Stomach smooth muscle (tissue), 2 donors: ENCODE results near the gene PPP1R12B.
"Not testable (repeated sequence)": the region's sequence is repeated elsewhere in the genome, so short reads cannot be mapped to it uniquely, and the experiment has no call there.

Experiments used
- H3K27ac ChIP-seq: one replicate; pipeline ENCODE4 v1.7.0; 2013; ENCODE audit warnings: mild to moderate bottlenecking, low read length, inconsistent platforms
- H3K27me3 ChIP-seq, 2 donors: one replicate each; pipeline ENCODE4 v1.7.0; 2013; ENCODE audit warnings: low read length in 2 of 2; ENCODE audit not compliant: insufficient read depth in 2 of 2, control insufficient read depth in 1 of 2
- H3K36me3 ChIP-seq, 2 donors: one replicate each; pipeline ENCODE4 v1.7.0; 2013; ENCODE audit warnings: low read length in 2 of 2; ENCODE audit not compliant: control insufficient read depth in 2 of 2, insufficient read depth in 2 of 2
- H3K4me1 ChIP-seq: one replicate; pipeline ENCODE4 v1.7.0; 2013; ENCODE audit warnings: low read length; ENCODE audit not compliant: control insufficient read depth, insufficient read depth
- H3K4me3 ChIP-seq, 2 donors: one replicate each; pipeline ENCODE4 v1.7.0; 2013; ENCODE audit warnings: low read length in 2 of 2
- H3K9ac ChIP-seq, 2 donors: one replicate each; pipeline ENCODE4 v1.7.0; 2013; ENCODE audit warnings: low read length in 2 of 2, mild to moderate bottlenecking in 1 of 2
- H3K9me3 ChIP-seq, 2 donors: one replicate each; pipeline ENCODE4 v1.7.0; 2013; ENCODE audit warnings: low read length in 2 of 2; ENCODE audit not compliant: control insufficient read depth in 2 of 2
- donor health status: healthy.
- donor health status: Pancreatic carcinoma.

Gene PPP1R12B

DNA sequence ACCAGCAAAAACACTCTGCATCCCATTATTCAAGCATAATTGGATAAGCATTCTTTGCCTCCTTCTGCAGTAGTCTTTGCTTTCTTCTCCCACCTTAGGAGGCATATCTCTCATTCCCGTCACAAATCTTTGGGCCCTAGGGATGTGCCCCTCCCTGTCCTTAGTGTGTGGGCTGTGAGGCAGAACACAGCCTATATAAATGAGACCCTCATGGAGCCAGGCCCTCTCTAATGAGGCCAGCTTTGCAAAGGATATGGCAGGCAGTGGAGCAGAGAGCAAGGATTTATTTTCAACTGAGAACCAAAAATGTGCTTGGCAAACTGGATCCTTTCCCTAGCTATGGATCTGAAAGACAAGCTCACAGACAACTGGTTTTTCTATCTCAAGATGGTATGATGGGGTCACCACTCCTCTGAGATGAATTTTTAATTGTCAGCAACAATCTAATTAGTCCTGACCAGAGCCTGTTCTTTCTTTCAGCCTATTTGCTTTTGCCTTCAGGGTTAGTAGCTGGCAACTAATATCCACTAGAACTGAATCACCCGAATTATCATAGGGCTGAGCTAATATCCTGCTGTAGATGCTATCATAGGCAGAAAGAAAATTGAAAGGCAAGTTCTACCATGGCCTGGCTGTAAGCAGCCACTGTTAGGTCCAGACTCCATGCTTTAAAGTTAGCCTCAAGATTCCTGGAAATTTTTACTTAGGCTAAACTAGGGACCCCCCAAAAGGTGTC lies 227.6 kb downstream of the PPP1R12B start:
- H3K4me1 ChIP-seq, result peaks cover 73% of the 10 kb centered on the region
- H3K27me3 ChIP-seq, result no peaks in the 10 kb centered on the region
- no peaks in the 10 kb centered on the region for H3K9me3 ChIP-seq
- peaks cover 31 to 38% of the 10 kb centered on the region in 2 donors for H3K36me3 ChIP-seq
- H3K9ac ChIP-seq, result no peak overlapping the region
- H3K27ac ChIP-seq, result peak overlapping the region; percentile 85
- no peak overlapping the region for H3K4me3 ChIP-seq

DNA sequence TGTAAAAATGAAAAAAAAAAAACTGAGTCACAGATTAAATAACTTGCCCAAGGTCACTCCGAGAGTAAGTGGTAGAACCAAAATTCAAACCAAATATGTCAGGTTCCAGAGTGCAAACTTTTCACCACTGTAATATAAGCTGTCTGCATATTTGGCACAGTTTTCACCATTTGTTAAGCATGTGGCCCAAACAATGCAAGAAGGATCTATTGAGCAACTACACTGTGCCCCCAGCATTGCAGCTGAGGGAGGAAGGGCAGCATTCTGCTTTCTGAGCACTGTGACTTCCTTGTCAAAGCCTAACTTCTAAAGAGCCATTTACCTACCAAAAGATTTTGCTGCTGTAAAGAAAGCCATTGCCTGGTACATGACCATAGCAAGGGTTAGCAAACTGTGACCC lies 228.3 kb downstream of the PPP1R12B start:
- H3K27ac ChIP-seq, result peak overlapping the region; percentile 85
- no peak overlapping the region for H3K9ac ChIP-seq
- peaks cover 39 to 45% of the 10 kb centered on the region in 2 donors for H3K36me3 ChIP-seq
- no peaks in the 10 kb centered on the region for H3K9me3 ChIP-seq
- peaks cover 73% of the 10 kb centered on the region for H3K4me1 ChIP-seq
- no peak overlapping the region for H3K4me3 ChIP-seq
- H3K27me3 ChIP-seq, result no peaks in the 10 kb centered on the region

DNA sequence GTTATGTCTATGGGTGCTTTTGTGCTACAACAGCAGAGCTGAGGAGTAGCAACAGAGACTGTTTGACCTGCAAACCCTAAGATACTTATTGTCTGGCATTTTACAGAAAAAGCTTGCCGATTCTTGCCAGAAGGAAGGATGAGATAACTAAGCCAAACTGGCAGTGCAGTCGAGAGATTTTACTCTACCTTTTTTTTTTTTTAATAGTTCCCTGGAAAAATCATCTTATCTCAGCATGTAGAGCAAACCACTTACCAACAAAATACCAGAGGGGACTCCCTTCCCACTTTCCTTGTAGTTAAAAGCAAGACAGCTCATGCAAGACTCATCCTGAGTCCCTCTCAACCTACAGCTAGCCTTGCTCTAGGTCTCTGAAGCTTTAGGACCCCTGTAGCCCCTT lies 228.9 kb downstream of the PPP1R12B start:
- Histone ChIP-seq H3K27ac (peak overlapping the region; percentile 85), H3K27me3 (no peaks in the 10 kb centered on the region), H3K9me3 (no peaks in the 10 kb centered on the region), H3K4me3 (no peak overlapping the region), H3K36me3 (peaks cover 40 to 43% of the 10 kb centered on the region in 2 donors), H3K9ac (peak overlapping the region in 1 of 2 donors; percentile 3), H3K4me1 (peaks cover 68% of the 10 kb centered on the region)

DNA sequence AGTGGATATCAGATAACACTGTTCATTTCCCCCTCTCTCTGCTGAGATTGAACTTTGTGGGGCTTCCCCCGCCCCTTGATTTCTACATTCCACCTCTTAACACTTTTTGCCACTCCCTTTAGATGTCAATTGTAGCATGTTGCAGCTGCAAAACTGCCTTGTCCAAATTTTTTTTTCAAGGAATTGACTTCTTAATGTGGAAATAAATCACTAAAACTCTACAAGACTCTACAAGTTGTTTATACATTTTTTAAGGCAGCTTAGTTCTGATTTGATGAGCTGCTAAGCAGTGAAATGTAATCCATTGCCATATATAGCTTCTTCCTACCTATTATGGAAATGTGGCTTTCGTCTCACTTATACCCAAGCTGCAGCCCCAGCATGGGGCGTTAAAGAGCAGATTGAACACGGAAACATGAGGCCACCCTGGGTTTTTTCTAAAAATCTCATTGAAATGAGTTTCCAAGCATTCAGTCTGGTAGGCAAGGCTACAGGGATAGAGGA lies 229.6 kb downstream of the PPP1R12B start:
- Histone ChIP-seq H3K36me3 (peaks cover 36 to 41% of the 10 kb centered on the region in 2 donors), H3K9ac (peak overlapping the region in 1 of 2 donors; percentile 23), H3K4me3 (peak overlapping the region; percentile 22 to 24), H3K9me3 (no peaks in the 10 kb centered on the region), H3K27ac (peak overlapping the region; percentile 85), H3K27me3 (no peaks in the 10 kb centered on the region), H3K4me1 (peaks cover 61% of the 10 kb centered on the region)

DNA sequence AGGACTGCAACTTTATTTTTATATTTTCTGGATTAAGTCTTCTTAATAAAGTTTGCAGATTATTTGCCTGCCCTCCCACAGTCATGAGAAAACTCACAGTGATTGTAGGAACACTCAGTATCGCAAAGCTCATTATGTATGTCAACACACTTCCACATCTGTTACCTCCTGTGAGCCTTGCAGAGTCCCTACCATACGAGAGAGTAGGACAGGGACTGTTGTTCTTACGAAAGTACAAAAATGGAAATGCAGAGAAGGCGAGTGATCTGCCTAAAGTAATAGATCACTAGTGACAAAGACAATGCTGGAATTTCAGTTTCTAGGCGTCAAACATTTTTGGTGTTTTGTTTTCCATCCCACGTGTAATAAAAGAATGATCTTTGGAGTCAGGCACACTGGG lies 230.1 kb downstream of the PPP1R12B start:
- H3K36me3 ChIP-seq, result peaks cover 38 to 41% of the 10 kb centered on the region in 2 donors
- no peaks in the 10 kb centered on the region for H3K9me3 ChIP-seq
- peak overlapping the region; percentile 85 for H3K27ac ChIP-seq
- H3K4me3 ChIP-seq, result peak overlapping the region in 1 of 2 donors; percentile 22
- peaks cover 62% of the 10 kb centered on the region for H3K4me1 ChIP-seq
- H3K27me3 ChIP-seq, result no peaks in the 10 kb centered on the region
- peak overlapping the region in 1 of 2 donors; percentile 23 for H3K9ac ChIP-seq

DNA sequence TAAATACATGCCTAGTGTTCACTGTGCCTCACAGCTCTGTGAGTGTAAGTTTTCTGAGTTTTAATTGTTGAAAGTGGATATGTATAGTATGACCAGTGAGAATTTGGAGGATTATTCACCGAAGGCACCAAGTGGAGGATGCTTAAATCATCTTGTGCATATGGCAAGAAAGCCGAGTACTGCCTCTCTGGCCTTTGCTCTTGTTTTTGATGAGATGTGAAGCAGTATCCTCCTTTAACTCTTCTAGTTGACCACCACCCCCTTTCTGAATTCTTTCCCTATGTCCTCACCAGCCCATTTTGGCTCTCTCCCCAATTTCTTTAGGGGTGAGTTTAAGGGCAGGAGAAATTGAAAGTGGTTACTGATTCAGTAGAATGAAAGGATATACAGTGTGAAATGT lies 231.3 kb downstream of the PPP1R12B start:
- H3K4me1 ChIP-seq, result peaks cover 65% of the 10 kb centered on the region
- H3K27ac ChIP-seq, result peak overlapping the region; percentile 85
- peak overlapping the region in 1 of 2 donors; percentile 22 for H3K4me3 ChIP-seq
- no peaks in the 10 kb centered on the region for H3K27me3 ChIP-seq
- H3K36me3 ChIP-seq, result peaks cover 46 to 48% of the 10 kb centered on the region in 2 donors
- H3K9me3 ChIP-seq, result no peaks in the 10 kb centered on the region
- H3K9ac ChIP-seq, result peak overlapping the region in 1 of 2 donors; percentile 46

DNA sequence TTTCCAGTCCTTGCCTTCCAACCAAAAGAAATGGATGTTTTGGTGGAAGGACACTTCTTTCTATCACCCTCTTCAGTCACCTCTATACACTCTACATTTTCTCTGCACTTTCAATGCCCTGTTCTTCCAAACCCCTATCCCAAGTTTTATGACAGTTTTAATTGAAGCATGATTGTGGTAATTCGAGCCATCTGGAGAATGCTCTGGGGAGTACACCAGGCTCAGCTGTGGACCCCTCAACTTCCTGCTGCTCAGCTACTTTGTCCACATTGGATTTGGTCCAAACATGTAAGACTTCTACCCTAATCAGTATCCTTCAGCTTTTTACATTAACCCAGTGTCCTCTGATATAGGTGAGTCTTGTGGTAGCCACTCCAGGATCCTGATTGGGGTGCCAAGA lies 232.1 kb downstream of the PPP1R12B start:
- Histone ChIP-seq H3K27ac (peak overlapping the region; percentile 85), H3K36me3 (peaks cover 38 to 44% of the 10 kb centered on the region in 2 donors), H3K27me3 (no peaks in the 10 kb centered on the region), H3K9me3 (no peaks in the 10 kb centered on the region), H3K9ac (peak overlapping the region in 1 of 2 donors; percentile 17), H3K4me1 (peaks cover 61% of the 10 kb centered on the region), H3K4me3 (no peak overlapping the region)

DNA sequence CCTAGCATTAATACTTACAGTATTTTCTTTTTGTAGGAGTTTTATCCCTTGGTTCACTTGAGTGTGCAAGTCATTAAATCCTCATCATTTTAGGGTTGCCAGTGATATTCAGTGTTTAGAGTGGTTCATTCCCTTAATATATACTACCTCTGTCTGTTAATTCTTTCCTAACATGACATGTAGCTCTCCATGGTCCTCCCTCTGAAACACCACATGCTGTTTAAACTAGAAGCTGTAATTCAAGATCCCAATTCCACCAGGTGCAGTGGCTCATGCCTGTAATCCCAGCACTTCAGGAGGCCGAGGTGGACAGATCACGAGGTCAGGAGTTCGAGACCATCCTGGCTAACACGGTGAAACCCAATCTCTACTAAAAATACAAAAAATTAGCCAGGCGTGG lies 233.9 kb downstream of the PPP1R12B start:
- Histone ChIP-seq H3K4me1 (peaks cover 59% of the 10 kb centered on the region), H3K36me3 (peaks cover 37 to 45% of the 10 kb centered on the region in 2 donors)
- H3K27me3 ChIP-seq, H3K27ac ChIP-seq, H3K9ac ChIP-seq, H3K9me3 ChIP-seq, H3K4me3 ChIP-seq: not testable (repeated sequence)

DNA sequence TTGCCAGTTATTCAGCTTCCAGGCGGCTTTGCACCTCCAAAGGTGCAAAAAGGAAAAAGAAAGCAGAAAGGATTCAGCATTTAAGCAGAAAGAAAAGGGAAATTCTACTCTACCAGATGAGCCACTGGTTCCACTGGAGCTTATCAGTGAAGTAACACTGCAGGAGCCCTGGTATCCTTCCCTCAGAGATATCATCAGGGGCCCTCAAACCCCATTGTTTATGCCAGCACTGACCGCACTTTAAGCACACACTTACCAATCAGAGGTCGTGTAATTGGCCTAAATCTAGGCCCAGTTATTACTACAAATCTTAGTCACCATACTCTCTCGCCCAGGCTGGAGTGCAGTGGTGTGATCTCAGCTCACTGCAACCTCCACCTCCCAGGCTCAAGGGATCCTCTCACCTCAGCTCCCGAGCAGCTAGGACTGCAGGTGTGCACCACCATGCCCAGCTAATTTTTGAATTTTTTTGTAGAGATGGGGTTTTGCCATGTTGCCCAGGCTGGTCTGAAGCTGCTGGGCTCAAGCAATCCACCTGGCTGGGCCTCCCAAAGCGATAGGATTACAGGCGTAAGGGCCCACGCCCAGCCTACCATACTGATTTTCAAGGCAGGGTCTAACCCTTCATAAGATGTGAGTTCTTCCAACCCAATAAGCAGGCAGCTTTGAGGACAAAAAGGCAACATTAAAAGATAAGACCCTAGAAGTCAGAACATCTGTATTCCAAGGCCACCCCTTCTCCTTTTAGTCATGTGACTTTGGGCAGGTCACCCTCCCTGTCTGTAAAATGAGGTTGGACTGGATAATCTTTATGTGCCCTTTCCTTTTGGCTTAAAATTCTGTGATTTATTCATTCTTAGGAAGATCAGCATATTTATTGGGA lies 236.4 kb downstream of the PPP1R12B start:
- Histone ChIP-seq H3K9ac (no peak overlapping the region), H3K9me3 (no peaks in the 10 kb centered on the region), H3K36me3 (peaks cover 43 to 49% of the 10 kb centered on the region in 2 donors), H3K27me3 (no peaks in the 10 kb centered on the region), H3K4me1 (peaks cover 61% of the 10 kb centered on the region), H3K27ac (peak overlapping the region; percentile 0), H3K4me3 (no peak overlapping the region)

DNA sequence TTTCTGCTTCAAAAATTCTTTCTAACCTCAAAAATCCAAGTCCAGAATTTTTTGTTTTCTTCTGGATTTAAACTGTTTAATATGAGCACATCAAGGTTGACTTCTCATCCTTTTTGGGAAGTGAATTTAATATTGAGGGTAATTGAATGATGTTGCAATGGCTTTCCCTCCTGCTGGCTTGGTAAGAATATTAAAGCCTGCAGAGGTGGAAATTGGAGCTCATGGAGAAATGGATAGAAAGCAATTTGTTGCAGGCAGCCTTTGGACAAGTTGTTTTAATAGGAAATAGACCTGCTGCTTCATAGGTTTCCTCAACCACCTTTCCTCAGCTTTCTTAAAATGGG lies 237.1 kb downstream of the PPP1R12B start:
- Histone ChIP-seq H3K9me3 (no peaks in the 10 kb centered on the region), H3K27me3 (no peaks in the 10 kb centered on the region), H3K4me1 (peaks cover 55% of the 10 kb centered on the region), H3K27ac (peak overlapping the region; percentile 95), H3K4me3 (no peak overlapping the region), H3K9ac (no peak overlapping the region), H3K36me3 (peaks cover 38 to 45% of the 10 kb centered on the region in 2 donors)
